Measurements from ENCODE around the gene SCTR. TPM values are rescaled to one million over a fixed set of nuclear protein-coding genes. Genes with fewer than 3 reads are reported as not detected.
A peak's percentile ranks its signal among the peaks of the same experiment; 100 is the strongest.

Gene SCTR
- total RNA-seq, 1 donor from 2014 or later, result not detected

GRCh38 chr2:119438726-119439284, 85.5 kb downstream of the SCTR start:
- DNase-seq (ENCODE audit: low spot score), result no peak
- peak overlapping the region; percentile 76 for H3K27ac Mint-ChIP-seq
- H3K4me3 Mint-ChIP-seq, result no peak overlapping the region
- Histone ChIP-seq H3K9me3 (ENCODE audit: low read depth) (no peaks in the 10 kb centered on the region), H3K9ac (no peak overlapping the region), H3K27ac (no peak overlapping the region), H2AFZ (replicated peaks) (no peak overlapping the region), H3K79me2 (ENCODE audit: low read depth) (no peaks in the 10 kb centered on the region), H3F3A (ENCODE audit: low read depth) (peaks cover 7% of the 10 kb centered on the region), H3K4me2 (no peak overlapping the region), H3K36me3 (no peaks in the 10 kb centered on the region), H3K4me3 (no peak overlapping the region), H4K20me1 (ENCODE audit: low read depth) (peaks cover 12% of the 10 kb centered on the region), H3K4me1 (peaks cover 10% of the 10 kb centered on the region), H3K27me3 (peaks cover 3% of the 10 kb centered on the region)
- H3K9me3 Mint-ChIP-seq, result peaks cover 3% of the 10 kb centered on the region
- peaks cover 9% of the 10 kb centered on the region for H3K4me1 Mint-ChIP-seq
- no peaks in the 10 kb centered on the region for H3K27me3 Mint-ChIP-seq (ENCODE audit: insufficient read depth, low read depth)
- no peaks in the 10 kb centered on the region for H3K36me3 Mint-ChIP-seq
- no peak for TF ChIP-seq CTCF (IDR thresholded peaks at IDR 0.05)
- TF ChIP-seq EZH2 (IDR thresholded peaks at IDR 0.05), result no peak
- TF ChIP-seq EZH2phosphoT487 (IDR thresholded peaks at IDR 0.05), result no peak

GRCh38 chr2:119438128-119438656, 86.1 kb downstream of the SCTR start:
- Mint-ChIP-seq H3K4me3 (no peak overlapping the region), H3K27ac (no peak overlapping the region), H3K27me3 (ENCODE audit: insufficient read depth, low read depth) (peaks cover 3% of the 10 kb centered on the region), H3K9me3 (peaks cover 3% of the 10 kb centered on the region), H3K36me3 (no peaks in the 10 kb centered on the region), H3K4me1 (peaks cover 13% of the 10 kb centered on the region)
- no peak overlapping the region for H3K9ac ChIP-seq
- no peaks in the 10 kb centered on the region for H3K9me3 ChIP-seq (ENCODE audit: low read depth)
- H3K79me2 ChIP-seq (ENCODE audit: low read depth), result no peaks in the 10 kb centered on the region
- H3K4me2 ChIP-seq, result no peak overlapping the region
- H2AFZ ChIP-seq (replicated peaks), result no peak overlapping the region
- no peaks in the 10 kb centered on the region for H3K36me3 ChIP-seq
- H3K27ac ChIP-seq, result no peak overlapping the region
- DNase-seq (ENCODE audit: low spot score), result no peak
- no peak overlapping the region for H3K4me3 ChIP-seq
- peaks cover 11% of the 10 kb centered on the region for H3F3A ChIP-seq (ENCODE audit: low read depth)
- peaks cover 10% of the 10 kb centered on the region for H3K4me1 ChIP-seq
- H3K27me3 ChIP-seq, result peaks cover 9% of the 10 kb centered on the region
- H4K20me1 ChIP-seq (ENCODE audit: low read depth), result peaks cover 13% of the 10 kb centered on the region
- no peak for TF ChIP-seq CTCF (IDR thresholded peaks at IDR 0.05)
- no peak for TF ChIP-seq EZH2phosphoT487 (IDR thresholded peaks at IDR 0.05)
- no peak for TF ChIP-seq EZH2 (IDR thresholded peaks at IDR 0.05)

GRCh38 chr2:119436993-119437772, 87.1 kb downstream of the SCTR start:
- Histone ChIP-seq H3K4me2 (no peak overlapping the region), H2AFZ (replicated peaks) (no peak overlapping the region), H3K9ac (no peak overlapping the region), H3K4me1 (peaks cover 15% of the 10 kb centered on the region), H3K27me3 (peaks cover 19% of the 10 kb centered on the region), H3F3A (ENCODE audit: low read depth) (peaks cover 11% of the 10 kb centered on the region), H3K36me3 (no peaks in the 10 kb centered on the region), H3K27ac (no peak overlapping the region), H4K20me1 (ENCODE audit: low read depth) (peaks cover 13% of the 10 kb centered on the region), H3K9me3 (ENCODE audit: low read depth) (no peaks in the 10 kb centered on the region), H3K4me3 (no peak overlapping the region), H3K79me2 (ENCODE audit: low read depth) (no peaks in the 10 kb centered on the region)
- Mint-ChIP-seq H3K4me1 (peaks cover 15% of the 10 kb centered on the region), H3K4me3 (no peak overlapping the region), H3K36me3 (no peaks in the 10 kb centered on the region), H3K27ac (no peak overlapping the region), H3K9me3 (peaks cover 3% of the 10 kb centered on the region), H3K27me3 (ENCODE audit: insufficient read depth, low read depth) (peaks cover 6% of the 10 kb centered on the region)
- no peak for TF ChIP-seq EZH2 (IDR thresholded peaks at IDR 0.05)
- no peak for TF ChIP-seq EZH2phosphoT487 (IDR thresholded peaks at IDR 0.05)
- no peak for TF ChIP-seq CTCF (IDR thresholded peaks at IDR 0.05)
- DNase-seq (ENCODE audit: low spot score), result no peak
